ENCODE results near the gene BCAP31. TPM values are rescaled to one million over a fixed set of nuclear protein-coding genes. Genes with fewer than 3 reads are reported as not detected.
A peak's percentile ranks its signal among the peaks of the same experiment; 100 is the strongest.

The BCAP31 gene
- total RNA-seq, 6 donors from 2014 or later: 110 to 236 (median 132) TPM

GRCh38 chrX:153674219-153674851, 49.9 kb downstream of the BCAP31 start:
- Histone ChIP-seq H3K27me3 (peaks cover 0 to 15% (median 0%) of the 10 kb centered on the region in 4 donors), H3K9me3 (no peaks in the 10 kb centered on the region), H3K36me3 (no peaks in the 10 kb centered on the region), H3K27ac (no peak overlapping the region), H3K4me3 (no peak overlapping the region), H3K4me1 (peaks cover 0 to 6% (median 0%) of the 10 kb centered on the region in 4 donors)
- 53 to 75% methylated on average over 19 to 27 of the region's 27 CpGs for WGBS, 2 donors
- ATAC-seq (ENCODE audit: low FRiP score in 2 of 2) (no peak), DNase-seq (no peak)
- no peak for TF ChIP-seq CTCF (IDR thresholded peaks at IDR 0.05)
- no peak for TF ChIP-seq POLR2AphosphoS5 (IDR thresholded peaks at IDR 0.05)
- no peak for TF ChIP-seq EP300 (IDR thresholded peaks at IDR 0.05)
- no peak for TF ChIP-seq POLR2A (IDR thresholded peaks at IDR 0.05)

- 40% methylated on average over 1 to 43 of the region's 98 CpGs for WGBS, 2 donors
- no peak for ATAC-seq (ENCODE audit: low FRiP score in 2 of 2)
- H3K4me1 ChIP-seq: peaks cover 0 to 6% (median 0%) of the 10 kb centered on the region in 4 donors
- no peaks in the 10 kb centered on the region for H3K9me3 ChIP-seq
- H3K36me3 ChIP-seq: no peaks in the 10 kb centered on the region
- H3K27me3 ChIP-seq: peaks cover 0 to 15% (median 0%) of the 10 kb centered on the region in 4 donors
- TF ChIP-seq EP300 (IDR thresholded peaks at IDR 0.05): no peak
- no peak for TF ChIP-seq POLR2A (IDR thresholded peaks at IDR 0.05)
- TF ChIP-seq CTCF (IDR thresholded peaks at IDR 0.05): no peak
- no peak for TF ChIP-seq POLR2AphosphoS5 (IDR thresholded peaks at IDR 0.05)
- no peak within 1 kb of the TSS for H3K27ac ChIP-seq
- DNase-seq: peak in 1 of 2 donors; percentile 49
- H3K4me3 ChIP-seq: no peak within 1 kb of the TSS
These were observed 50.6 kb downstream of the BCAP31 start, which contains the start of gene PNCK for GRCh38 chrX:153673428-153674218. Gene PNCK, minus strand, starts transcription at chrX:153673813. Its CDS starts 737 bp downstream, at chrX:153673076.

DNA sequence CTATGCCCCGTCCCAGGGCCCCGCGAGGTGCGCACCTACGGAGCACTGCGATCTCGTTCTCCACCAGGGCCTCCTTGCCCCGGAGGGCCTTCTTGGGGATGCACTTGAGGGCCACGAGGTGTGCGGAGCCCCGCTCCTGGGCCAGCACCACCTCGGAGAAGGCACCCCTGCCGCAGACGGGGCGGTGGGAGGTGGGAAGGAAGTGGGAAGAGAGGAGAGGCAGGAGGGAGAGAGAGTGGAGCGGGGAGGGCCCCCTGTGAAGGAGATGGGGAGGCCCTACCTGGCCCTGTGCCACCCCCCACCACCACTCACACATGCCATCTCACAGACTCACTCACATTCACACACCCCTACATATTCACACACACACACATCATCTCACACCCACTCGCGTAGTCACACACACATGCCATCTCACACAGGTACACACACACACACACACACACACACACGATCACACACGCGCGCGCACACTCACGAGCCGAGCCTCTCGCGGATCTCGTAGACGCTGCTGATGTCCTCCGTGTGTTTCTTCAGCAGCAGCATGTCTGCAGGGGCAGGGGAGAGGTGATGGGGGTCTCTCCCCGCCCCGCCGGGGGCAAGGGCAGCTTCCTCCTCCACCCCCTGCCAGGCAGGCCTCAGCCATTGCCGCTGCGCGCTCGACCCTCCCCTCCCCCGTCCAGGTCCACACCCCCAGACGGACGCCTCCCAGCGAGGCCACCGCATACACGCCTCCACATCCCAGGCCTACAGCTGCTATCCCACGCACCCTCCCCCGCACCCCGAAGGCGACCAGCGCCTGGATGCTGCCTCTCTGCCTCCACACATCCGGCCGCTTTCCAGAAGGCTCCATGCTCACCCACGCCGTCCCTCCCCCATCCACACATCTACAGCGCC, 51.4 kb downstream of the BCAP31 start:
- DNase-seq: peak in 1 of 2 donors; percentile 51

More for the DNA sequence above, 51.4 kb downstream of the BCAP31 start:
- H3K9me3 ChIP-seq: no peaks in the 10 kb centered on the region
- no peak for TF ChIP-seq EP300 (IDR thresholded peaks at IDR 0.05)
- TF ChIP-seq CTCF (IDR thresholded peaks at IDR 0.05): no peak
- TF ChIP-seq POLR2A (IDR thresholded peaks at IDR 0.05): no peak
- peaks cover 0 to 15% (median 0%) of the 10 kb centered on the region in 4 donors for H3K27me3 ChIP-seq
- no peaks in the 10 kb centered on the region for H3K36me3 ChIP-seq
- ATAC-seq (ENCODE audit: low FRiP score in 2 of 2): no peak
- H3K27ac ChIP-seq: no peak overlapping the region
- H3K4me1 ChIP-seq: peaks cover 0 to 6% (median 0%) of the 10 kb centered on the region in 4 donors
- no peak overlapping the region for H3K4me3 ChIP-seq
- WGBS, 2 donors: 53 to 73% methylated on average over 21 to 32 of the region's 53 CpGs
